Measurements from ENCODE around the gene SPATA3.

SPATA3 gene

GRCh38 chr2:231029563-231029962, 33.6 kb downstream of the SPATA3 start:
- no peak overlapping the region for H3K4me2 ChIP-seq (ENCODE audit: low read length)
- no peak for DNase-seq
- H3K56ac ChIP-seq (ENCODE audit: low read length) = no peak overlapping the region
- H3K18ac ChIP-seq (ENCODE audit: low read length) = no peak overlapping the region
- H3K27ac ChIP-seq (ENCODE audit: low read depth, low read length) = no peak overlapping the region
- no peak overlapping the region for H3K4ac ChIP-seq (ENCODE audit: low read depth, low read length)
- no peak overlapping the region for H2BK15ac ChIP-seq (replicated peaks; ENCODE audit: low read depth)
- no peaks in the 10 kb centered on the region for H3K36me3 ChIP-seq (ENCODE audit: control insufficient read depth, insufficient read depth, low read length)
- no CpG with 5 or more reads among the region's 9 CpGs for WGBS (ENCODE audit: extremely low coverage, insufficient coverage, low lambda C conversion rate)
- H4K5ac ChIP-seq (ENCODE audit: low read length) = no peak overlapping the region
- H3K23ac ChIP-seq (ENCODE audit: low read length) = no peak overlapping the region
- no peak overlapping the region for H3K4me3 ChIP-seq (ENCODE audit: low read length)
- H2AK5ac ChIP-seq (ENCODE audit: low read length) = no peak overlapping the region
- no peak overlapping the region for H2BK5ac ChIP-seq (ENCODE audit: low read length)
- no peak overlapping the region for H3K9ac ChIP-seq (ENCODE audit: low read length)
- no peak overlapping the region for H2BK120ac ChIP-seq (ENCODE audit: low read depth, low read length)
- no peak overlapping the region for H4K8ac ChIP-seq (ENCODE audit: low read depth, low read length)
- no peaks in the 10 kb centered on the region for H3K79me2 ChIP-seq (ENCODE audit: control insufficient read depth, insufficient read depth, low read length)
- no peaks in the 10 kb centered on the region for H3K27me3 ChIP-seq (ENCODE audit: insufficient read depth, low read length, poor library complexity)
- H3K4me1 ChIP-seq (ENCODE audit: control insufficient read depth, low read depth, low read length) = no peaks in the 10 kb centered on the region
- H3K79me1 ChIP-seq (ENCODE audit: low read length) = no peaks in the 10 kb centered on the region

GRCh38 chr2:231030725-231031124, 34.8 kb downstream of the SPATA3 start:
- Histone ChIP-seq H3K36me3 (ENCODE audit: control insufficient read depth, insufficient read depth, low read length) (no peaks in the 10 kb centered on the region), H2BK5ac (ENCODE audit: low read length) (no peak overlapping the region), H3K27me3 (ENCODE audit: insufficient read depth, low read length, poor library complexity) (no peaks in the 10 kb centered on the region), H3K56ac (ENCODE audit: low read length) (no peak overlapping the region), H3K4me3 (ENCODE audit: low read length) (no peak overlapping the region), H3K23ac (ENCODE audit: low read length) (no peak overlapping the region), H3K27ac (ENCODE audit: low read depth, low read length) (no peak overlapping the region), H3K4me2 (ENCODE audit: low read length) (no peak overlapping the region), H3K18ac (ENCODE audit: low read length) (no peak overlapping the region), H3K79me2 (ENCODE audit: control insufficient read depth, insufficient read depth, low read length) (no peaks in the 10 kb centered on the region), H3K79me1 (ENCODE audit: low read length) (no peaks in the 10 kb centered on the region), H2BK15ac (replicated peaks; ENCODE audit: low read depth) (no peak overlapping the region), H2BK120ac (ENCODE audit: low read depth, low read length) (no peak overlapping the region), H4K5ac (ENCODE audit: low read length) (no peak overlapping the region), H2AK5ac (ENCODE audit: low read length) (no peak overlapping the region), H3K9ac (ENCODE audit: low read length) (no peak overlapping the region), H4K8ac (ENCODE audit: low read depth, low read length) (no peak overlapping the region), H3K4ac (ENCODE audit: low read depth, low read length) (no peak overlapping the region), H3K4me1 (ENCODE audit: control insufficient read depth, low read depth, low read length) (no peaks in the 10 kb centered on the region)
- WGBS (ENCODE audit: extremely low coverage, insufficient coverage, low lambda C conversion rate) = no CpG with 5 or more reads among the region's 3 CpGs
- DNase-seq = no peak

- H3K18ac ChIP-seq (ENCODE audit: low read length) = no peak overlapping the region
- H3K4ac ChIP-seq (ENCODE audit: low read depth, low read length) = no peak overlapping the region
- H3K27ac ChIP-seq (ENCODE audit: low read depth, low read length) = no peak overlapping the region
- no CpG with 5 or more reads among the region's 5 CpGs for WGBS (ENCODE audit: extremely low coverage, insufficient coverage, low lambda C conversion rate)
- no peaks in the 10 kb centered on the region for H3K36me3 ChIP-seq (ENCODE audit: control insufficient read depth, insufficient read depth, low read length)
- H2BK5ac ChIP-seq (ENCODE audit: low read length) = no peak overlapping the region
- H3K4me1 ChIP-seq (ENCODE audit: control insufficient read depth, low read depth, low read length) = no peaks in the 10 kb centered on the region
- H3K4me3 ChIP-seq (ENCODE audit: low read length) = no peak overlapping the region
- H2BK15ac ChIP-seq (replicated peaks; ENCODE audit: low read depth) = no peak overlapping the region
- H3K23ac ChIP-seq (ENCODE audit: low read length) = no peak overlapping the region
- H3K79me1 ChIP-seq (ENCODE audit: low read length) = no peaks in the 10 kb centered on the region
- H3K9ac ChIP-seq (ENCODE audit: low read length) = no peak overlapping the region
- no peak overlapping the region for H4K5ac ChIP-seq (ENCODE audit: low read length)
- H2AK5ac ChIP-seq (ENCODE audit: low read length) = no peak overlapping the region
- H2BK120ac ChIP-seq (ENCODE audit: low read depth, low read length) = no peak overlapping the region
- no peak overlapping the region for H4K8ac ChIP-seq (ENCODE audit: low read depth, low read length)
- no peak for DNase-seq
- no peaks in the 10 kb centered on the region for H3K79me2 ChIP-seq (ENCODE audit: control insufficient read depth, insufficient read depth, low read length)
- no peak overlapping the region for H3K4me2 ChIP-seq (ENCODE audit: low read length)
- H3K27me3 ChIP-seq (ENCODE audit: insufficient read depth, low read length, poor library complexity) = peaks cover 13% of the 10 kb centered on the region
- no peak overlapping the region for H3K56ac ChIP-seq (ENCODE audit: low read length)
Observed at GRCh38 chr2:231032575-231033140, 36.7 kb downstream of the SPATA3 start.

GRCh38 chr2:231033147-231034132, 37.5 kb downstream of the SPATA3 start:
- no peak overlapping the region for H3K23ac ChIP-seq (ENCODE audit: low read length)
- H3K4me2 ChIP-seq (ENCODE audit: low read length) = no peak overlapping the region
- H3K9ac ChIP-seq (ENCODE audit: low read length) = no peak overlapping the region
- peaks cover 16% of the 10 kb centered on the region for H3K27me3 ChIP-seq (ENCODE audit: insufficient read depth, low read length, poor library complexity)
- no peak overlapping the region for H2BK120ac ChIP-seq (ENCODE audit: low read depth, low read length)
- no CpG with 5 or more reads among the region's 11 CpGs for WGBS (ENCODE audit: extremely low coverage, insufficient coverage, low lambda C conversion rate)
- H3K79me1 ChIP-seq (ENCODE audit: low read length) = no peaks in the 10 kb centered on the region
- H3K4me1 ChIP-seq (ENCODE audit: control insufficient read depth, low read depth, low read length) = no peaks in the 10 kb centered on the region
- H2AK5ac ChIP-seq (ENCODE audit: low read length) = no peak overlapping the region
- H3K36me3 ChIP-seq (ENCODE audit: control insufficient read depth, insufficient read depth, low read length) = no peaks in the 10 kb centered on the region
- no peak overlapping the region for H3K4me3 ChIP-seq (ENCODE audit: low read length)
- H3K18ac ChIP-seq (ENCODE audit: low read length) = no peak overlapping the region
- no peak overlapping the region for H4K5ac ChIP-seq (ENCODE audit: low read length)
- no peak overlapping the region for H3K56ac ChIP-seq (ENCODE audit: low read length)
- no peak overlapping the region for H4K8ac ChIP-seq (ENCODE audit: low read depth, low read length)
- H3K27ac ChIP-seq (ENCODE audit: low read depth, low read length) = no peak overlapping the region
- H2BK5ac ChIP-seq (ENCODE audit: low read length) = no peak overlapping the region
- DNase-seq = no peak
- H3K4ac ChIP-seq (ENCODE audit: low read depth, low read length) = no peak overlapping the region
- H2BK15ac ChIP-seq (replicated peaks; ENCODE audit: low read depth) = no peak overlapping the region
- no peaks in the 10 kb centered on the region for H3K79me2 ChIP-seq (ENCODE audit: control insufficient read depth, insufficient read depth, low read length)

- DNase-seq = no peak
- no peak overlapping the region for H2AK5ac ChIP-seq (ENCODE audit: low read length)
Observed at GRCh38 chr2:231034291-231034882, 38.5 kb downstream of the SPATA3 start.

More at GRCh38 chr2:231034291-231034882, 38.5 kb downstream of the SPATA3 start:
- Histone ChIP-seq H2BK120ac (ENCODE audit: low read depth, low read length) (no peak overlapping the region), H3K56ac (ENCODE audit: low read length) (no peak overlapping the region), H3K23ac (ENCODE audit: low read length) (no peak overlapping the region), H3K79me2 (ENCODE audit: control insufficient read depth, insufficient read depth, low read length) (no peaks in the 10 kb centered on the region), H4K8ac (ENCODE audit: low read depth, low read length) (no peak overlapping the region), H3K4me2 (ENCODE audit: low read length) (no peak overlapping the region), H3K36me3 (ENCODE audit: control insufficient read depth, insufficient read depth, low read length) (no peaks in the 10 kb centered on the region), H3K79me1 (ENCODE audit: low read length) (no peaks in the 10 kb centered on the region), H3K9ac (ENCODE audit: low read length) (no peak overlapping the region), H2BK5ac (ENCODE audit: low read length) (no peak overlapping the region), H2BK15ac (replicated peaks; ENCODE audit: low read depth) (no peak overlapping the region), H4K5ac (ENCODE audit: low read length) (no peak overlapping the region), H3K4me3 (ENCODE audit: low read length) (no peak overlapping the region), H3K4me1 (ENCODE audit: control insufficient read depth, low read depth, low read length) (no peaks in the 10 kb centered on the region), H3K18ac (ENCODE audit: low read length) (no peak overlapping the region), H3K4ac (ENCODE audit: low read depth, low read length) (no peak overlapping the region), H3K27me3 (ENCODE audit: insufficient read depth, low read length, poor library complexity) (peaks cover 19% of the 10 kb centered on the region), H3K27ac (ENCODE audit: low read depth, low read length) (no peak overlapping the region)
- no CpG with 5 or more reads among the region's 4 CpGs for WGBS (ENCODE audit: extremely low coverage, insufficient coverage, low lambda C conversion rate)

All from mesendoderm (in vitro differentiated cells).